GM10248 (cell line): ENCODE data around the gene WBP1L.

ENCODE experiments used
- CTCF ChIA-PET: fragments of 300-600 bp; sonication (Branson Sonifier 250); formaldehyde crosslinking; extraction: SDS; loops from one replicate; lab custom pipeline; 2021; ENCODE audit warnings: antibody characterized with exemption; lab: Yijun Ruan, JAX
- POLR2A ChIA-PET: fragments of 350-650 bp; sonication (Branson Sonifier 250); formaldehyde crosslinking; extraction: SDS; loops from one replicate; lab custom pipeline; 2020; ENCODE audit warnings: antibody characterized with exemption; lab: Yijun Ruan, JAX
- DNase-seq: peaks from one replicate; pipeline ENCODE4 v3.0.0; 2012; ENCODE audit errors: extremely low spot score
- TF ChIP-seq, protein P1 (sequence below): IDR thresholded peaks from 2 replicates; pipeline ENCODE4 v1.5.1; 2012; ENCODE audit warnings: mild to moderate bottlenecking, low read depth; ENCODE audit errors: extremely low read depth, missing control alignments, control extremely low read depth

The WBP1L gene

GRCh38 chr10:102812231-102812876 lies 68.6 kb downstream of the WBP1L start:
- CTCF ChIA-PET = interaction anchor here (1.0 to 2.4 kb wide), 4 partner anchors 9 to 59 kb away, joined by 3 to 8 read pairs (median 4); no protein-coding TSS in a partner anchor
- TF ChIP-seq, protein P1, sequence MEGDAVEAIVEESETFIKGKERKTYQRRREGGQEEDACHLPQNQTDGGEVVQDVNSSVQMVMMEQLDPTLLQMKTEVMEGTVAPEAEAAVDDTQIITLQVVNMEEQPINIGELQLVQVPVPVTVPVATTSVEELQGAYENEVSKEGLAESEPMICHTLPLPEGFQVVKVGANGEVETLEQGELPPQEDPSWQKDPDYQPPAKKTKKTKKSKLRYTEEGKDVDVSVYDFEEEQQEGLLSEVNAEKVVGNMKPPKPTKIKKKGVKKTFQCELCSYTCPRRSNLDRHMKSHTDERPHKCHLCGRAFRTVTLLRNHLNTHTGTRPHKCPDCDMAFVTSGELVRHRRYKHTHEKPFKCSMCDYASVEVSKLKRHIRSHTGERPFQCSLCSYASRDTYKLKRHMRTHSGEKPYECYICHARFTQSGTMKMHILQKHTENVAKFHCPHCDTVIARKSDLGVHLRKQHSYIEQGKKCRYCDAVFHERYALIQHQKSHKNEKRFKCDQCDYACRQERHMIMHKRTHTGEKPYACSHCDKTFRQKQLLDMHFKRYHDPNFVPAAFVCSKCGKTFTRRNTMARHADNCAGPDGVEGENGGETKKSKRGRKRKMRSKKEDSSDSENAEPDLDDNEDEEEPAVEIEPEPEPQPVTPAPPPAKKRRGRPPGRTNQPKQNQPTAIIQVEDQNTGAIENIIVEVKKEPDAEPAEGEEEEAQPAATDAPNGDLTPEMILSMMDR = no peak
- no peak for DNase-seq
- POLR2A ChIA-PET = interaction anchor here (0.6 kb wide), 1 partner anchor 11 kb away, joined by 3 read pairs; no protein-coding TSS in a partner anchor

- no peak for DNase-seq
- CTCF ChIA-PET = interaction anchor here (1.0 to 2.4 kb wide), 4 partner anchors 8 to 105 kb away, joined by 3 to 8 read pairs (median 3); partner anchors contain the start of gene CNNM2
- TF ChIP-seq, protein P1 = no peak
- POLR2A ChIA-PET = interaction anchor here (0.6 kb wide), 1 partner anchor 10 kb away, joined by 3 read pairs; no protein-coding TSS in a partner anchor
Observed at GRCh38 chr10:102813017-102813541, 69.3 kb downstream of the WBP1L start.

DNA sequence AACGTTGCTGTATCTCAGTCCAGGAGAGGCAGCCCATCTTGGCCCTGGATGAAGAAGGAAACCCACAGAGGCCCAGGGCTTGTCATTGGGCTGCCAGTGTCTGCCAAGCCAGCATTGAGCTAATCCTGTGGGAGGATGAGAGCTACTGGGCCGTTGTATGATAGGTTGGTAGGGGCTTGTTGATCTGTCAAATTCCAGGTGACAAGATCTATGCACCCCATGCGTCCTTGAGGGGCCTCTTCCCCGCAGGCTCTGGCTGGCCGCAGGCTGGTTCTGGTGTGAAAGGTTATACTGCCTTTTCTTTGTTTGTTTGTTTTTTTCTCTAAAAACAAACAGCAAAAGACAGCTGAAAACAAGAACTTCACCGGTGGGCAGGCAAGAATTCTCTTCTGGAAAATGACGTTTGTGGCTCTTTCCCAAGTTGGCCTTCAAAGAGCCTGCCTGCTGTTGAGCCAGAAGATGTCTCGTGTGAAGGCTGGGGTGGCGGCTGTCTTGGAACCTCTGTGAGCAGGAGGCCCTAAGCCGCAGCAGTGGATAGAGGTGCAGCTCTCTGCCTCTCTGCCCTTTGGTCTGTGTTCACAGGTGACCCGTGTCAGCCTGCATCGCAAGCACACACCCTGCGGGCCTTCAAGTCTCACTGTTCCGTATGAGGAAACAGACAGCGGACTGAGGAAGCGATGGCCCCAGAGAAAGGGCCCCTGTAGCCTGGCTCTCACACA lies 70.1 kb downstream of the WBP1L start:
- ChIA-PET CTCF (interaction anchor here (1.4 to 2.4 kb wide), 3 partner anchors 11 to 104 kb away, joined by 3 to 8 read pairs (median 3); partner anchors contain the start of gene CNNM2), POLR2A (no interaction called here)
- DNase-seq = no peak
- TF ChIP-seq, protein P1 = no peak

GRCh38 chr10:102814453-102814871 lies 70.7 kb downstream of the WBP1L start:
- ChIA-PET POLR2A (no interaction called here), CTCF (no interaction called here)

GRCh38 chr10:102814873-102815661 lies 71.3 kb downstream of the WBP1L start:
- ChIA-PET CTCF (no interaction called here), POLR2A (no interaction called here)
- TF ChIP-seq, protein P1 = no peak
- DNase-seq = no peak

More at GRCh38 chr10:102814453-102814871, 70.7 kb downstream of the WBP1L start:
- no peak for DNase-seq
- TF ChIP-seq, protein P1 = no peak
